Activated CD4-positive, alpha-beta memory T cell treated with anti-CD3 and anti-CD28 coated beads for 36 hours (primary cell): Measurements from ENCODE around the gene ATP5F1D. TPM values are rescaled to one million over a fixed set of nuclear protein-coding genes. Genes with fewer than 3 reads are reported as not detected.

Experiments
- CTCF ChIA-PET: fragments of 350-600 bp; sonication (Branson Sonifier 250); formaldehyde crosslinking; loops from one replicate; lab custom pipeline; 2021; ENCODE audit warnings: antibody characterized with exemption, inconsistent platforms; lab: Charles Lee
- POLR2A ChIA-PET: fragments of 350-600 bp; sonication (Branson Sonifier 250); formaldehyde crosslinking; loops from one replicate; lab custom pipeline; 2021; ENCODE audit warnings: antibody characterized with exemption; lab: Charles Lee
- DNase-seq: peaks from one replicate; pipeline ENCODE4 v3.0.0-alpha.2; 2020
- H3K27ac Mint-ChIP-seq: one replicate; pipeline ENCODE4 v1.8.0; 2021; ENCODE audit warnings: mixed read lengths
- H3K27me3 Mint-ChIP-seq: one replicate; pipeline ENCODE4 v1.8.0; 2021; ENCODE audit warnings: mixed read lengths
- H3K36me3 Mint-ChIP-seq: one replicate; pipeline ENCODE4 v1.8.0; 2021; ENCODE audit warnings: mixed read lengths
- H3K4me1 Mint-ChIP-seq: one replicate; pipeline ENCODE4 v1.8.0; 2021; ENCODE audit warnings: low read depth, mixed read lengths
- H3K4me3 Mint-ChIP-seq: one replicate; pipeline ENCODE4 v1.8.0; 2021; ENCODE audit warnings: mild to moderate bottlenecking, mixed read lengths
- H3K9me3 Mint-ChIP-seq: one replicate; pipeline ENCODE4 v1.8.0; 2021; ENCODE audit warnings: mixed read lengths
- intact Hi-C: fragments of 100-400 bp; cut with micrococcal nuclease; formaldehyde crosslinking; loops from one replicate; pipeline ENCODE4 v1.15.1; 2023
- total RNA-seq, 2 experiments: library from RNA; stranded (reverse); gene quantifications; one replicate each; pipeline ENCODE4 v1.2.3, GENCODE V29; 2021

Gene ATP5F1D
- total RNA-seq, 2 experiments from 2014 or later: 178 to 192 TPM

- ChIA-PET POLR2A (no interaction called here), CTCF (interaction anchor here (17.9 kb wide), 1 partner anchor 20 kb away, joined by 649 read pairs; the partner anchor contains the start of gene ATP5F1D)
- Mint-ChIP-seq H3K27ac (peak overlapping the region; percentile 64), H3K9me3 (no peaks in the 10 kb centered on the region), H3K27me3 (no peaks in the 10 kb centered on the region), H3K4me1 (peaks cover 55% of the 10 kb centered on the region), H3K36me3 (peaks cover 10% of the 10 kb centered on the region), H3K4me3 (peak overlapping the region; percentile 16)
- intact Hi-C loops: no loop called here
- DNase-seq: no peak
Measured at GRCh38 chr19:1263188-1263587, 21.6 kb downstream of the ATP5F1D start.

GRCh38 chr19:1264801-1265614 is 23.5 kb downstream of the ATP5F1D start:
- intact Hi-C loops: no loop called here
- Mint-ChIP-seq H3K4me1 (peaks cover 48% of the 10 kb centered on the region), H3K27me3 (no peaks in the 10 kb centered on the region)

DNA sequence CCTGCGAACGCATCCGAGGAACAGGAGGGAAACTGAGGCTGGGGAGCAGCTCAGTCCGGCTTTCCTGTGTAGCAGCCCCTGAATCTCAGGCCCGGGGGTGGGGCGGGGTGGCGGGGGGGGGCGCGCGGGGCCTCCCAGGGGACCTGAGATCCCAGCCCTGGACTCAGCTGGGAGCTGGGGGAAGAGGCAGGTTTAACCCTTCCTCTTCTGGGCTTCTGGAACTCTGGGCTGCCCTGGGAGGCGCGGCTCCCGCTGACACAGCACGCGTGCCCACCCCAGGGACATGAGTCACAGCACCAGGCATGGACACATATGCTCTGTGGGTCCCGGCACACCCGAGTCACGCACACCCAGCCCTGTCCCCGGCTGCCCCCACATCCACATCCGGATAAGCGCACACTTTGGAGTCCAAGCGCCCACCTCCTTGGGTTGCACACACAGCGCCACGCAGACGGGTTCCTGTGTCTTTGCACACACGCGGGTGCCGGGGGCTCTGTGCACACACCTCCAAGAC is 24.1 kb downstream of the ATP5F1D start:
- Mint-ChIP-seq H3K36me3 (peaks cover 12% of the 10 kb centered on the region), H3K4me3 (peak overlapping the region; percentile 37), H3K27me3 (no peaks in the 10 kb centered on the region), H3K9me3 (no peaks in the 10 kb centered on the region), H3K27ac (peak overlapping the region; percentile 33), H3K4me1 (peaks cover 51% of the 10 kb centered on the region)
- peak; percentile 64 for DNase-seq
- CTCF ChIA-PET: interaction anchor here (1.1 to 17.9 kb wide), 4 partner anchors 12 to 199 kb away, joined by 3 to 649 read pairs (median 4); partner anchors contain the start of genes ARHGAP45 and ATP5F1D
- intact Hi-C loops: loop anchor here (1.0 kb wide), 2 partner anchors 16 to 21 kb away; no protein-coding TSS in a partner anchor
- POLR2A ChIA-PET: interaction anchor here (2.4 to 3.0 kb wide), 2 partner anchors 13 to 21 kb away, joined by 13 to 37 read pairs; no protein-coding TSS in a partner anchor

More at GRCh38 chr19:1264801-1265614, 23.5 kb downstream of the ATP5F1D start:
- H3K36me3 Mint-ChIP-seq: peaks cover 6% of the 10 kb centered on the region
- no peak for DNase-seq
- H3K4me3 Mint-ChIP-seq: peak overlapping the region; percentile 32
- peak overlapping the region; percentile 49 for H3K27ac Mint-ChIP-seq
- CTCF ChIA-PET: interaction anchor here (1.3 to 17.9 kb wide), 2 partner anchors 12 to 21 kb away, joined by 3 to 649 read pairs; partner anchors contain the start of gene ATP5F1D
- H3K9me3 Mint-ChIP-seq: no peaks in the 10 kb centered on the region
- POLR2A ChIA-PET: interaction anchor here (0.6 to 3.0 kb wide), 4 partner anchors 12 to 227 kb away, joined by 3 to 37 read pairs (median 10); no protein-coding TSS in a partner anchor

- no peaks in the 10 kb centered on the region for H3K9me3 Mint-ChIP-seq
- peak overlapping the region; percentile 46 for H3K4me3 Mint-ChIP-seq
- peaks cover 57% of the 10 kb centered on the region for H3K4me1 Mint-ChIP-seq
- no peaks in the 10 kb centered on the region for H3K27me3 Mint-ChIP-seq
- intact Hi-C loops: loop anchor here (1.0 kb wide), 2 partner anchors 17 to 22 kb away; no protein-coding TSS in a partner anchor
- DNase-seq: peak; percentile 90
- no peak overlapping the region for H3K27ac Mint-ChIP-seq
- POLR2A ChIA-PET: interaction anchor here (0.6 to 3.0 kb wide), 5 partner anchors 9 to 598 kb away, joined by 3 to 37 read pairs (median 5); partner anchors contain the start of gene FAM174C
- CTCF ChIA-PET: interaction anchor here (0.6 to 17.9 kb wide), 18 partner anchors 9 to 608 kb away, joined by 3 to 649 read pairs (median 4); partner anchors contain the start of genes ARHGAP45, ATP5F1D, FAM174C and RNU6-2
- peaks cover 19% of the 10 kb centered on the region for H3K36me3 Mint-ChIP-seq
Measured at GRCh38 chr19:1266129-1266915, 24.8 kb downstream of the ATP5F1D start.

GRCh38 chr19:1266916-1267476 is 25.4 kb downstream of the ATP5F1D start:
- peak overlapping the region; percentile 50 for H3K4me3 Mint-ChIP-seq
- peak overlapping the region; percentile 45 for H3K27ac Mint-ChIP-seq
- peaks cover 23% of the 10 kb centered on the region for H3K36me3 Mint-ChIP-seq
- no peaks in the 10 kb centered on the region for H3K9me3 Mint-ChIP-seq
- POLR2A ChIA-PET: interaction anchor here (0.7 to 3.0 kb wide), 4 partner anchors 8 to 22 kb away, joined by 3 to 37 read pairs (median 9); partner anchors contain the start of gene FAM174C
- DNase-seq: peak; percentile 79
- intact Hi-C loops: loop anchor here (1.0 kb wide), 2 partner anchors 18 to 23 kb away; no protein-coding TSS in a partner anchor
- H3K4me1 Mint-ChIP-seq: peaks cover 57% of the 10 kb centered on the region
- CTCF ChIA-PET: interaction anchor here (0.6 to 17.9 kb wide), 19 partner anchors 8 to 608 kb away, joined by 3 to 649 read pairs (median 4); partner anchors contain the start of genes ARHGAP45, ATP5F1D, FAM174C and RNU6-2
- no peaks in the 10 kb centered on the region for H3K27me3 Mint-ChIP-seq

DNA sequence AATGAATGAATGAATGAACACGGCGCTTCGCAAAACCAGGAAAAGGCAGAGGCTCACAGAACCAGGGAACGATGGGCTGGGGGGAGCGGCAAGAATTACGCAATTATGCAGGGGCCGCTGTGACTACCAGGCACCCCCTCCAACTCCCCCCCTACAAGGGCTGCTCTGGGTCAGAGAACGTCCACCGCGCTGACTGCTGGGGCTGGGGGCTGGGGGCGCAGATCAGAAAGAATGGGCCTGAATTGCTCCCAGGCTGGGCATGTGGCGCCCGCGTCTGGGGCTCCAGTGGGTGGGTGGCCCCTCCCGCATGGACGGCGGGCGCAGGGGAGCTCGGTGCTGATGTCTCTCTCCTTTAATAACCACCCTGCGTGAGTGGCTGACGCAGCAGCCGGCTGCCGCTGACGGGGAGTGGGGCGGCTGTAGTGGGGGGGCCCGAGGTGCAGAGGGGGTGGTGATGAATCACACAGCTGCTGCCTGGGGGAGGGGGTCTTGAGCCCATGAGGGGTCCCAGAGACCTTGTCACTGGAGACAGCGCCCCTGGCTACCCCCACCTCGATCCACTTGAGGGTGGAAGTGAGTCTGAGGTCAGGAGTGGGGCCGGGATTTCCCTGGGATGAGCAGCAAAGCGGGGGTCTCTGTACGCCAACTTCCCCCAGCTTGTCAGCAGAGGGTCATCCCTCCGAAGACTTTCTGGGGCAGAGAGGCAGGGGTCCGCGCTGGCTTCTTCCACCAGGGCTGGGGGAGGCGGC is 26.1 kb downstream of the ATP5F1D start:
- no peaks in the 10 kb centered on the region for H3K27me3 Mint-ChIP-seq
- peak overlapping the region; percentile 50 for H3K4me3 Mint-ChIP-seq
- intact Hi-C loops: no loop called here
- no peaks in the 10 kb centered on the region for H3K9me3 Mint-ChIP-seq
- H3K36me3 Mint-ChIP-seq: peaks cover 28% of the 10 kb centered on the region
- CTCF ChIA-PET: interaction anchor here (0.6 to 17.9 kb wide), 8 partner anchors 8 to 192 kb away, joined by 3 to 649 read pairs (median 6); partner anchors contain the start of genes ATP5F1D and FAM174C
- POLR2A ChIA-PET: interaction anchor here (3.0 kb wide), 1 partner anchor 23 kb away, joined by 37 read pairs; no protein-coding TSS in a partner anchor
- DNase-seq: no peak
- H3K27ac Mint-ChIP-seq: peak overlapping the region; percentile 45
- peaks cover 59% of the 10 kb centered on the region for H3K4me1 Mint-ChIP-seq

GRCh38 chr19:1268226-1269064 is 26.9 kb downstream of the ATP5F1D start:
- CTCF ChIA-PET: interaction anchor here (0.6 to 17.9 kb wide), 12 partner anchors 9 to 273 kb away, joined by 3 to 649 read pairs (median 6); partner anchors contain the start of genes ARHGAP45 and ATP5F1D
- peak overlapping the region; percentile 72 for H3K4me3 Mint-ChIP-seq
- no peak for DNase-seq
- peaks cover 35% of the 10 kb centered on the region for H3K36me3 Mint-ChIP-seq
- POLR2A ChIA-PET: interaction anchor here (0.6 to 3.0 kb wide), 23 partner anchors 9 to 247 kb away, joined by 3 to 37 read pairs (median 4); partner anchors contain the start of genes ATP5F1D, POLR2E, RNU6-2 and SBNO2
- no peaks in the 10 kb centered on the region for H3K27me3 Mint-ChIP-seq
- peak overlapping the region; percentile 84 for H3K27ac Mint-ChIP-seq
- intact Hi-C loops: loop anchor here (1.0 kb wide), 2 partner anchors 8 to 337 kb away; partner anchors contain the start of gene UQCR11
- H3K9me3 Mint-ChIP-seq: no peaks in the 10 kb centered on the region
- H3K4me1 Mint-ChIP-seq: peaks cover 58% of the 10 kb centered on the region

- H3K9me3 Mint-ChIP-seq: no peaks in the 10 kb centered on the region
- intact Hi-C loops: loop anchor here (1.0 kb wide), 2 partner anchors 9 to 336 kb away; partner anchors contain the start of gene UQCR11
- peaks cover 64% of the 10 kb centered on the region for H3K4me1 Mint-ChIP-seq
Measured at GRCh38 chr19:1269065-1269477, 27.5 kb downstream of the ATP5F1D start, which contains the start of gene CIRBP. Gene CIRBP (plus strand): TSS chr19:1269332. CDS start chr19:1270934, 1,602 bp downstream.

More at GRCh38 chr19:1269065-1269477, 27.5 kb downstream of the ATP5F1D start, which contains the start of gene CIRBP:
- no peaks in the 10 kb centered on the region for H3K27me3 Mint-ChIP-seq
- peaks cover 41% of the 10 kb centered on the region for H3K36me3 Mint-ChIP-seq
- ChIA-PET POLR2A (interaction anchor here (0.6 to 1.7 kb wide), 25 partner anchors 8 to 248 kb away, joined by 3 to 36 read pairs (median 4); partner anchors contain the start of genes ATP5F1D, POLR2E, RNU6-2 and SBNO2), CTCF (interaction anchor here (0.7 to 17.9 kb wide), 10 partner anchors 10 to 402 kb away, joined by 3 to 649 read pairs (median 4); partner anchors contain the start of genes ARHGAP45 and ATP5F1D)
- peak within 1 kb of the TSS; percentile 89 for H3K27ac Mint-ChIP-seq
- peak; percentile 100 for DNase-seq
- peak within 1 kb of the TSS; percentile 90 for H3K4me3 Mint-ChIP-seq
